Activated CD8-positive, alpha-beta memory T cell treated with anti-CD3 and anti-CD28 coated beads, Interleukin-2, amount 10 ng/mL, durations not matched to agents 7 days and 5 days (primary cell): ENCODE measurements around the gene DGKI. TPM values are rescaled to one million over a fixed set of nuclear protein-coding genes. Genes with fewer than 3 reads are reported as not detected.
A peak's percentile ranks its signal among the peaks of the same experiment; 100 is the strongest.

Source experiments
- ATAC-seq: fragments of 150-1000 bp; cut with Tn5 transposase; one replicate; pipeline ENCODE4 v1.10.0; 2021; ENCODE audit warnings: moderate library complexity
- CTCF ChIA-PET: fragments of 350-600 bp; sonication (Branson Sonifier 250); formaldehyde crosslinking; loops from one replicate; lab custom pipeline; 2021; ENCODE audit warnings: antibody characterized with exemption; lab: Charles Lee
- DNase-seq: peaks from one replicate; pipeline ENCODE4 v3.0.0-alpha.2; 2020
- H3K27ac Mint-ChIP-seq: one replicate; pipeline ENCODE4 v1.8.0; 2021; ENCODE audit warnings: mild to moderate bottlenecking, mixed read lengths
- H3K27me3 Mint-ChIP-seq: one replicate; pipeline ENCODE4 v1.8.0; 2021; ENCODE audit warnings: mixed read lengths
- H3K36me3 Mint-ChIP-seq: one replicate; pipeline ENCODE4 v1.8.0; 2021; ENCODE audit warnings: mild to moderate bottlenecking, mixed read lengths
- H3K4me1 Mint-ChIP-seq: one replicate; pipeline ENCODE4 v1.8.0; 2021; ENCODE audit warnings: mixed read lengths
- H3K4me3 Mint-ChIP-seq: one replicate; pipeline ENCODE4 v1.8.0; 2021; ENCODE audit warnings: mild to moderate bottlenecking, moderate library complexity, mixed read lengths
- H3K9me3 Mint-ChIP-seq: one replicate; pipeline ENCODE4 v1.8.0; 2022; ENCODE audit warnings: low read depth, mixed read lengths
- total RNA-seq, 2 experiments: library from RNA; stranded (reverse); gene quantifications; one replicate each; pipeline ENCODE4 v1.2.3, GENCODE V29; 2021

DGKI gene
- total RNA-seq, 2 experiments from 2014 or later = 2.2 TPM; not detected in 1

DNA sequence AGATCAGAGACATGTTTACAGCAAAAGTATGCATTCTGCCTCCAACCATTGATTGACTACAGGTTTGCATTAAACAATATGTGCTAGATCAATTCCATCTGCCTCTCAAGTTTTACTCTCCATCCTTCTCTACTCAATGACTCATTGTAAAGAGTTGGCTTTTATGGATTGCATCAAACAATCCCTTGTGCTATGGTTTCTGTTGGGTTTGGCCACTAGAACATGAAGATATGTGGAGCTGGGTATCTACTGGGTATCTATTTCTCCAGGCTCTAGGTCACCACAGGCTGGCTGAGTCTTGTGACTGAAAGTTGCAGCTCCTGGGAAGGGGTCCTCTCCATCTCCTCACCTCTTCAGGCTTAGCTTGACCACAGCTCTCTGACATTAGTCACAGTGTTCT is 204.7 kb downstream of the DGKI start:
- DNase-seq (no peak), ATAC-seq (no peak)
- Mint-ChIP-seq H3K36me3 (no peaks in the 10 kb centered on the region), H3K9me3 (no peaks in the 10 kb centered on the region), H3K4me3 (no peak overlapping the region), H3K27ac (no peak overlapping the region), H3K4me1 (no peaks in the 10 kb centered on the region), H3K27me3 (no peaks in the 10 kb centered on the region)
- CTCF ChIA-PET = interaction anchor here (1.1 kb wide), 1 partner anchor 14 kb away, joined by 4 read pairs; no protein-coding TSS in a partner anchor

DNA sequence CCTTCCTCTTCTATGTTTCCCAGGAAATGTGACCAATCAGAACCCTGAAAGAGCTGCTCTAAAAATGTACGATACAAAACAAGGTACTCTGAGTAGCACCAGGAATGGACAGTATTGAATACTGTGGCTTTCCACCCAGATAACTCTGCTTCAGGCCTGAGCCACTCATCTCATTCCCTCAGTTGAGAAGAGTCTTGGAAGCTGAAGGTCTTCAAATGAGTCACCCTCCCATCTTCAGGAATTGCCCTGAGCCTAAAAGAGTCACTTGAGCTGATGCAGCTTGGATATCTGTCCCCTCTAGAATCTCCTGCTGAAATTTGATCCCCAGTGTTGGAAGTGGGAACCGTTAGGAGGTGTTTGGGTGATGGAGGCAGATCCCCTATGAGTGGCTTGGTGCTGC is 210.4 kb downstream of the DGKI start:
- Mint-ChIP-seq H3K9me3 (no peaks in the 10 kb centered on the region), H3K36me3 (no peaks in the 10 kb centered on the region), H3K27me3 (peaks cover 2% of the 10 kb centered on the region), H3K27ac (no peak overlapping the region), H3K4me1 (no peaks in the 10 kb centered on the region), H3K4me3 (no peak overlapping the region)
- CTCF ChIA-PET = interaction anchor here (2.3 kb wide), 1 partner anchor 10 kb away, joined by 8 read pairs; no protein-coding TSS in a partner anchor
- no peak for DNase-seq
- no peak for ATAC-seq

DNA sequence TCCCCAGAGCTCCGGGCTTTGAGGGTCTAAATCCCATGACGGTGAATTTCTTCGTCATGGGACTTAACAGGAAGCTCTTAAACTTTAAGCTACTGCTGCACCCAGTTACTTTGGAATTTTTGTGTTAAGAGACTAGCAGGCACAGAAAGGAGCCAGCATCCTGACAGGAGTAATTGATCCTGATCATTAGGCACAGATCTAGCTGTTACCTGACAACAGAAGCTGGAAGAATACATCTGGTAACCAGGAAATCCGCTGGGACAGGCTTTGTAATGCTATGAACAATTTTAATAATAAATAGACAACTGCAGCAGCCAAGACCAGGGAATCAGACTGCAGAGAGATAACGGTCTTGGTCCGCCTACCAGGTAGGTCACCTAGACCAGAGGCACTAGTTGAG is 210.9 kb downstream of the DGKI start:
- DNase-seq = no peak
- no peak overlapping the region for H3K4me3 Mint-ChIP-seq
- no peak overlapping the region for H3K27ac Mint-ChIP-seq
- no peaks in the 10 kb centered on the region for H3K36me3 Mint-ChIP-seq
- no peaks in the 10 kb centered on the region for H3K4me1 Mint-ChIP-seq
- CTCF ChIA-PET = interaction anchor here (2.3 kb wide), 1 partner anchor 10 kb away, joined by 8 read pairs; no protein-coding TSS in a partner anchor
- H3K9me3 Mint-ChIP-seq = no peaks in the 10 kb centered on the region
- ATAC-seq = no peak
- peaks cover 7% of the 10 kb centered on the region for H3K27me3 Mint-ChIP-seq

DNA sequence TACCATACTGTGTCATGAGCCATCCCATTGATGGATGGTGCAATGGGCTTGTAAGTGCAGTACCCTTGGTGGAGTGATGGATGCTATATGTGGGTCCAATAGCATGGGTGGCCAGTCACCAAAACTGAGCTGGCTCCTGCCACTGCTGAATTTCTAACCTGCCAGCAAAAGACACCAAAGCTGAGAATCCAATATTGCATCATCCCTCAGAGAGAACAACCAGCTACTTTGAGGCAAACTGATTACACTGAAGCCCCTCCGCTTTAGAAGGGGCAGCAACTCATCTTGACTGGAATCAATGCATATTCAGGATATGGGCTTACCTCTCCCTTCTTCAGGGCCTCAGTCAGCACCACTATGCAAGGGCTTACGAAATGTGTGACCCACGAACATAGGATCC is 211.6 kb downstream of the DGKI start:
- Mint-ChIP-seq H3K36me3 (no peaks in the 10 kb centered on the region), H3K4me1 (no peaks in the 10 kb centered on the region), H3K27ac (no peak overlapping the region), H3K27me3 (peaks cover 10% of the 10 kb centered on the region), H3K4me3 (no peak overlapping the region), H3K9me3 (no peaks in the 10 kb centered on the region)
- ATAC-seq (no peak), DNase-seq (no peak)
- CTCF ChIA-PET = interaction anchor here (2.3 kb wide), 1 partner anchor 9 kb away, joined by 8 read pairs; no protein-coding TSS in a partner anchor

DNA sequence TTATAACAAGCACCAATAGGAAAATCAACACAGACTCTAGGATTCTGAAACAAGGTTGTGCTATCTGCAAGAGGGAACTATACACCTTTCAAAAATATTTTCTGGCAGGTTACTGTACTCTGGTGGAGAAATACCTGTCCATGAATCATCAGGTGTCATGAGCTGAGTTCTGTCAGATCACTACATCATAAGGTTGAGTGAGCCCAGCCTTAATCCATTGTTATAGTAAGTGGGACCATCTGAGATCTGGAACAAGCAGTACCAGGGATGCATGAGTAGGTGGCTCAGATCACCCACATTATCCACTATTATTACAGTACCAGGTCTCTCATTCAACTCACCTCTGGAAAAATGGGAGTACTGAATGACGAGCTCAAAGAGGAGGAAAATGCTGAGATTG is 212.4 kb downstream of the DGKI start:
- no peak for DNase-seq
- CTCF ChIA-PET = interaction anchor here (1.1 to 2.3 kb wide), 2 partner anchors 8 to 228 kb away, joined by 3 to 8 read pairs; no protein-coding TSS in a partner anchor

DNA sequence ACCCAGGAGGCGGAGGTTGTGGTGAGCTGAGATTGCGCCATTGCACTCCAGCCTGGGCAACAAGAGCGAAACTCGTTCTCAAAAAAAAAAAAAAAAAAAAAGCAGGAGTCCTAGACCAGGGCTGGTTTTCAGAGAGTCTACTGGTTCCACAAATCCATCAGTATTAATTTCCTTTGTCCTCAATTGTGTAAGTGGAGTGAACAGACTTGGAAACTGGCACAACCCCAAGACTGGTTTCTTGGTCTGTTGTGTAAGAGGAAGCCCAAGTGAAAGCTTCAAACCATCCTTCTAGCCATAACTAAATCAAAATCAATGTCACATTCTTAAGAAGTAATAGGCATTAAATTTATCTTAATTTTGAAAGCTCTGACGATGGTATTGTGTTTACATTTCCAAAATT is 213.6 kb downstream of the DGKI start:
- peaks cover 11% of the 10 kb centered on the region for H3K27me3 Mint-ChIP-seq
- H3K4me1 Mint-ChIP-seq = no peaks in the 10 kb centered on the region
- ATAC-seq (no peak), DNase-seq (no peak)
- CTCF ChIA-PET = interaction anchor here (0.7 to 1.1 kb wide), 2 partner anchors 148 to 229 kb away, joined by 3 to 4 read pairs; no protein-coding TSS in a partner anchor
- H3K27ac Mint-ChIP-seq = no peak overlapping the region
- H3K4me3 Mint-ChIP-seq = no peak overlapping the region
- H3K9me3 Mint-ChIP-seq = no peaks in the 10 kb centered on the region
- no peaks in the 10 kb centered on the region for H3K36me3 Mint-ChIP-seq

More for the DNA sequence above, 212.4 kb downstream of the DGKI start:
- Mint-ChIP-seq H3K27ac (no peak overlapping the region), H3K4me1 (no peaks in the 10 kb centered on the region), H3K9me3 (no peaks in the 10 kb centered on the region), H3K4me3 (no peak overlapping the region), H3K36me3 (no peaks in the 10 kb centered on the region), H3K27me3 (peaks cover 11% of the 10 kb centered on the region)
- ATAC-seq = no peak

DNA sequence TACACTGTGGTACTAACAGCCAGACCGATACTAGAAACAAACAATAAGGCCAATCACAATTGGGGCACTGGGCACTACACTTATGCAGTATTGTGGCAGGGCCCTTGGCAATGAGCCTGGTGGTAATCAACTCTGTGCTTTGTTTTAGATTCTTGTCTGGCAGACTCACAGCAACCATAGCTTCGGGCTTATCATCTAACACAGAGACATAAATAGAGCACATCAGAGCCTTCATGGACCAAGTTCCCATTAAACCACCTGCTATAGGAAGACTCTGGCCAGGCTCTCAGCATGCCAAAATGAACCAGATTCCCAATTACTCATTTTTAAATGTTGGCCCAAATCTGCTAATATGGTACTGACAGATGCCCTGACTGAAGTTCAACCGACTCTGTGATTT is 218.6 kb downstream of the DGKI start:
- Mint-ChIP-seq H3K27ac (no peak overlapping the region), H3K9me3 (no peaks in the 10 kb centered on the region), H3K4me3 (no peak overlapping the region), H3K27me3 (peaks cover 16% of the 10 kb centered on the region), H3K4me1 (no peaks in the 10 kb centered on the region), H3K36me3 (no peaks in the 10 kb centered on the region)
- CTCF ChIA-PET = no interaction called here
- no peak for DNase-seq
- ATAC-seq = no peak

DNA sequence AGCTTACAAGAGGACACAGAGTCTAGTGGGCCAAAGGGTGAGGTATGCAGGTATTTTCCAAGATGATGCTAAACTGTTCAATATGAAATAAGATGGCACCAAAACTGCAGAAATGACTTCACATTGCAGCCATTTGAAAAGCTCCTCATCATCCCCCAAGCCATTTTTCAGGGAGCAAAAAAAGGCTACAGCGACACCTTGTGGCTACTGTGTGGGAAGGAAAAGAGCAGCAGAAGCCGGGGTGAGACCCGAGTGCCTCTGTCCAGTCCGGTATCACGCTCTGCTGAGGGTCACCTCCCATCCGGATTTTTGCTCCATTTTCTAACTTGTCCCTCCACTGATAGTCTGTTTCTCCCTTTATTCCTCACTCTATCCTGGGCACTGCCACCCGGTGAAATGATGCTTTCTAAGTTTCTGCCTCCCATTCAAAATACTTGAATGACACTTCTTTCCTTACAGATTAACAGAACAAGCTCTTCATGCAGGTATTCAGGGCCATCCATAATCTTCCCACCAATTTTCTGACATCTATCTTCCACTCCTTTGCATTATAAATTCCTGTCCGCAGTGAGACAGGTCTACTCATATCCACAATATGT is 220.2 kb downstream of the DGKI start:
- Mint-ChIP-seq H3K27ac (no peak overlapping the region), H3K4me3 (no peak overlapping the region), H3K36me3 (no peaks in the 10 kb centered on the region), H3K9me3 (no peaks in the 10 kb centered on the region), H3K4me1 (no peaks in the 10 kb centered on the region), H3K27me3 (peaks cover 15% of the 10 kb centered on the region)
- peak; percentile 57 for DNase-seq
- no peak for ATAC-seq
- CTCF ChIA-PET = interaction anchor here (0.6 to 1.3 kb wide), 5 partner anchors 9 to 33 kb away, joined by 3 to 8 read pairs (median 4); no protein-coding TSS in a partner anchor

DNA sequence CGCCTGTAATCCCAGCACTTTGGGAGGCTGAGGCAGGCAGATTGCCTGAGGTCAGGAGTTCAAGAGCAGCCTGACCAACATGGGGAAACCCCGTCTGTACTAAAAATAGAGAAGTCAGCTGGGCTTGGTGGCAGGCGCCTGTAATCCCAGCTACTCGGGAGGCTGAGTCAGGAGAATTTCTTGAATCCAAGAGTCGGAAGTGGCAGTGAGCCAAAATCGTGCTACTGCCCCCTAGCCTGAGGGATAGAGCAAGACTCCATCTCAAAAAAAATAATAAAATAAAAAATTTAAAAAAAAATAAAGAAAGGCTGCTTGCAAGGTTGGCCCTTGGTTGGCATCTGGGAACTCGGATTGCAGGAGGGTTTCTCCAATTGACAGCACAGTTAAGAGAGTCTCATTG is 221.6 kb downstream of the DGKI start:
- no peak overlapping the region for H3K27ac Mint-ChIP-seq
- ATAC-seq = no peak

DNA sequence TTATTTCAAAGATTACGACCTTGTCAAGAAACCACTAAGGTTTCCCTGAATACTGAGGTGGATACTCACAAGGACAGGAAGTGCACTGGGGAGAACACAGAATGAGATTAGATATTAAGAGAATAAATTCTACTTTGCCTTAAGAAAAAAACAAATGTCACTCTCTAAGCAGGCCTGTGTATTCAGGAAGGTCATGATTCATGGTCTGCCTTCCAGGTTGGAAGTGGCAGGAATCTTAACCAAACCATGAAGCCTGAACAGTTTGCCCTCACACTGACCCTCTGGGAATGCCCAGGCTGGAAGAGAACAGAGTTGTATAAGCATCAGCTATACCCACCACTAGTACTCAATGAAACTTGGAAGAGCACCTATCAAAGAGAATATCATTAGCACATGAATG is 227.6 kb downstream of the DGKI start:
- no peaks in the 10 kb centered on the region for H3K9me3 Mint-ChIP-seq
- no peak for ATAC-seq
- no peaks in the 10 kb centered on the region for H3K36me3 Mint-ChIP-seq
- no peak for DNase-seq
- H3K27me3 Mint-ChIP-seq = no peaks in the 10 kb centered on the region
- H3K27ac Mint-ChIP-seq = no peak overlapping the region
- CTCF ChIA-PET = no interaction called here
- H3K4me3 Mint-ChIP-seq = no peak overlapping the region
- no peaks in the 10 kb centered on the region for H3K4me1 Mint-ChIP-seq

More for the DNA sequence above, 221.6 kb downstream of the DGKI start:
- peaks cover 7% of the 10 kb centered on the region for H3K27me3 Mint-ChIP-seq
- DNase-seq = no peak
- H3K4me1 Mint-ChIP-seq = no peaks in the 10 kb centered on the region
- H3K36me3 Mint-ChIP-seq = no peaks in the 10 kb centered on the region
- no peak overlapping the region for H3K4me3 Mint-ChIP-seq
- no peaks in the 10 kb centered on the region for H3K9me3 Mint-ChIP-seq
- CTCF ChIA-PET = no interaction called here

DNA sequence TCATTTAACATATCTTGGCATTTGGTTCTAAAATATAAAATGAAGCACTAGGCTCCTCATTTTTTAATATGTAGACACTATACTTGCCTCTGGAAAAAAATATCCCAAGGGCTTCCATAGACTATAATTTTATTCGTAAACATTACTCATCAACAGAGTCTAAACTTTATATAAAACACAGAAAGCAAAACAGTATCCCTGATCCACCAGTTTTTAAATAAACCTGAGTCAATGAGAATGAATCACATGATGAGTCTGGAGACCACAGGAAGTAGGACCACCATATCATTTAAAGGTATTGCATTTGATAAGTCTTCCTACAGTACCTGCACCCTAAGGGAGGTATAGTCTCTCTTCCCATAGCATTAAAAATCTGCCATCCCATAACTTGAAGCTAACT is 228.0 kb downstream of the DGKI start:
- CTCF ChIA-PET = no interaction called here
- ATAC-seq (no peak), DNase-seq (no peak)
- H3K27ac Mint-ChIP-seq = no peak overlapping the region
- no peaks in the 10 kb centered on the region for H3K9me3 Mint-ChIP-seq
- H3K27me3 Mint-ChIP-seq = no peaks in the 10 kb centered on the region
- H3K4me1 Mint-ChIP-seq = no peaks in the 10 kb centered on the region
- H3K36me3 Mint-ChIP-seq = no peaks in the 10 kb centered on the region
- H3K4me3 Mint-ChIP-seq = no peak overlapping the region

DNA sequence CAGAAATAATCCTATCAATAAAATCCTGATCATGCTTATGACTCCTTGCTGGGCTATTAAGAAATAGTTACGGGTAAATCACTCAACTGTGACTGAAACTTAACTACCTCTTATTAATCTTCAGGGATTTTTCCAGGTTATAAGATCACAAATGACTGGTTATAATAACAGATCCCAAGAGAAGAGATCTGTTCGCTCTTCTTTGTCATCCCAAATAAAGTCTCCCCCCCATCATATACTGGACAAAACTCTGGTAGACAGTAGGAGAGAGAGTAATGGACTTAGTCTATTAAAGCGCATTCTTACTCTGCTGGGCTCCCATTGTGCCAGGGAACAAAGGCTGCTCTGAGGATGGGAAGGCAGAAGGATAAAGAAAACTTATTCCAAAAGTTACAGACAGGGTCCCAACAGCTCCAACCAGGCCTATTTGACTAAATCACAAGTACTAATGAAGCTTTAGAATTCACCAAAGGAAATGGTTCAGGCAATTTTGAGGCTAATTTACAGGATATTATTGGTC is 233.7 kb downstream of the DGKI start:
- CTCF ChIA-PET = no interaction called here
- DNase-seq = no peak
- Mint-ChIP-seq H3K36me3 (no peaks in the 10 kb centered on the region), H3K4me3 (no peak overlapping the region), H3K27ac (no peak overlapping the region), H3K9me3 (no peaks in the 10 kb centered on the region), H3K27me3 (peaks cover 21% of the 10 kb centered on the region), H3K4me1 (no peaks in the 10 kb centered on the region)
- no peak for ATAC-seq

DNA sequence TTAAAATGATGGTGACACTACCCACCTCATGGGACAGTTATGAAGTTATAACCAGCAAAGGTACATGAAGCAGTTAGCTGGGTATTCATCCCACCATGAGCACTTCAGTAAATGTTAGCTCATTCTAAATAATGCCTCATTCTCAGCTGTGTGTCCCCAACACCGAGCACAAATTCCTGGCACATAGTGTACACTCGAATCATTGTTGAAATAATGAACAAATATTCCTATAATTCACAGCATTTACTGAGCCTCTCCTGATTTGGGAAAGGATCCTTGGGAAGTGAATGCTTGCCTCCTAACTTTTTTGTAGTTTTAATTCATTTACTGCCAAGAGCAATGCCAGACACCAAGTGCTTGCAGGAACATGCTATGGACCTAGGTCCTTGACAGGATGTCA is 235.2 kb downstream of the DGKI start:
- H3K27me3 Mint-ChIP-seq = peaks cover 21% of the 10 kb centered on the region
- H3K9me3 Mint-ChIP-seq = no peaks in the 10 kb centered on the region
- CTCF ChIA-PET = no interaction called here
- no peak overlapping the region for H3K4me3 Mint-ChIP-seq
- H3K36me3 Mint-ChIP-seq = no peaks in the 10 kb centered on the region
- ATAC-seq = no peak
- no peak for DNase-seq
- H3K27ac Mint-ChIP-seq = no peak overlapping the region
- no peaks in the 10 kb centered on the region for H3K4me1 Mint-ChIP-seq

DNA sequence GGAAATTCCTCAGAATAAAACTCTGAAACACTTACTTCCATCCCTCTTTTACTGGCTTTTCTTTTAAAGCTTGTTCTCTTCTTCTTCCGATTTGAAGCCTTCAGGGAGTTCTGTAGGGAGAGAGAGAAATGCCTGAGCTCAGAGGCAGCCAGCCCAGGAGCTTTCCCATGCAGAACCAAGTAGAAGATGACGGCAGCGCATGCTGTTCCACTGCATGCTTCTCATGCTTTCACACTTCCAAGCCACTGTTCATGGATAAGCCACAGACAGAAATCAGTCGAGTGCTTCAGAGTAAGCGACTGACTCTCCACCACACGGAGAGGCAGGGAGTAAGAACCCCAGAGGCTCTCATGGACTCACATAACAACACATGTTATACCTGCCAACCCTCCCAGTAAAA is 237.3 kb downstream of the DGKI start:
- H3K4me1 Mint-ChIP-seq = no peaks in the 10 kb centered on the region
- DNase-seq (no peak), ATAC-seq (no peak)
- H3K27ac Mint-ChIP-seq = no peak overlapping the region
- peaks cover 23% of the 10 kb centered on the region for H3K27me3 Mint-ChIP-seq
- no peaks in the 10 kb centered on the region for H3K36me3 Mint-ChIP-seq
- H3K4me3 Mint-ChIP-seq = no peak overlapping the region
- CTCF ChIA-PET = interaction anchor here (1.1 kb wide), 1 partner anchor 17 kb away, joined by 3 read pairs; no protein-coding TSS in a partner anchor
- H3K9me3 Mint-ChIP-seq = no peaks in the 10 kb centered on the region
